ENCODE measurements around the gene ZC3H12C.

Gene ZC3H12C

GRCh38 chr11:110082899-110083298, 10.3 kb upstream of the ZC3H12C start:
- TF ChIP-seq CTCF (IDR thresholded peaks at IDR 0.05; ENCODE audit: control insufficient read depth, extremely low read depth, insufficient read depth): no peak
- DNase-seq (ENCODE audit: low read depth): no peak
- H3K4me3 ChIP-seq (ENCODE audit: low read depth, low read length): no peak overlapping the region

- H3K4me3 ChIP-seq (ENCODE audit: low read depth, low read length): no peak overlapping the region
- DNase-seq (ENCODE audit: low read depth): peak; percentile 36
- no peak for TF ChIP-seq CTCF (IDR thresholded peaks at IDR 0.05; ENCODE audit: control insufficient read depth, extremely low read depth, insufficient read depth)
Observed at GRCh38 chr11:110085255-110085838, 7.8 kb upstream of the ZC3H12C start.

GRCh38 chr11:110086892-110087309, 6.3 kb upstream of the ZC3H12C start:
- TF ChIP-seq CTCF (IDR thresholded peaks at IDR 0.05; ENCODE audit: control insufficient read depth, extremely low read depth, insufficient read depth): no peak
- H3K4me3 ChIP-seq (ENCODE audit: low read depth, low read length): no peak overlapping the region
- DNase-seq (ENCODE audit: low read depth): no peak

GRCh38 chr11:110087812-110088534, 5.2 kb upstream of the ZC3H12C start:
- no peak for DNase-seq (ENCODE audit: low read depth)
- no peak overlapping the region for H3K4me3 ChIP-seq (ENCODE audit: low read depth, low read length)
- TF ChIP-seq CTCF (IDR thresholded peaks at IDR 0.05; ENCODE audit: control insufficient read depth, extremely low read depth, insufficient read depth): no peak

GRCh38 chr11:110088535-110089344, 4.5 kb upstream of the ZC3H12C start:
- TF ChIP-seq CTCF (IDR thresholded peaks at IDR 0.05; ENCODE audit: control insufficient read depth, extremely low read depth, insufficient read depth): no peak
- DNase-seq (ENCODE audit: low read depth): no peak
- H3K4me3 ChIP-seq (ENCODE audit: low read depth, low read length): no peak overlapping the region

GRCh38 chr11:110089617-110090282, 3.4 kb upstream of the ZC3H12C start:
- H3K4me3 ChIP-seq (ENCODE audit: low read depth, low read length): no peak overlapping the region
- TF ChIP-seq CTCF (IDR thresholded peaks at IDR 0.05; ENCODE audit: control insufficient read depth, extremely low read depth, insufficient read depth): no peak
- DNase-seq (ENCODE audit: low read depth): no peak
